PC-9 (cell line): ENCODE measurements around the gene PLA2G4A. TPM values are rescaled to one million over a fixed set of nuclear protein-coding genes. Genes with fewer than 3 reads are reported as not detected.

Source experiments
- BruUV-seq: library from RNA; stranded (reverse); fragments of 400-500 nt; replicated peaks from 2 replicates; lab custom pipeline; 2021; lab: Mats Ljungman, UMichigan
- CTCF ChIA-PET: fragments of 300-600 bp; sonication (Branson Sonifier 250); formaldehyde crosslinking; loops from one replicate; lab custom pipeline; 2022; ENCODE audit warnings: antibody characterized with exemption; lab: Charles Lee
- POLR2A ChIA-PET: fragments of 300-600 bp; sonication (Branson Sonifier 250); formaldehyde crosslinking; loops from one replicate; lab custom pipeline; 2022; ENCODE audit warnings: antibody characterized with exemption; ENCODE audit not compliant: unreplicated experiment; lab: Charles Lee
- DNase-seq, 2 experiments: peaks; one replicate each; pipeline versions ENCODE4 v3.0.0 to v3.0.0-alpha.2; 2015 to 2022; ENCODE audit warnings: mixed read lengths in 1 of 2
- H2AFZ ChIP-seq: fragments of 200-600 bp; sonication (generic); 2 replicates; pipeline ENCODE4 v1.8.1; 2017; ENCODE audit warnings: antibody characterized with exemption
- H3F3A ChIP-seq: fragments of 200-600 bp; sonication (generic); 2 replicates; pipeline ENCODE4 v1.8.1; 2017; ENCODE audit warnings: antibody characterized with exemption, mild to moderate bottlenecking, low read depth; ENCODE audit not compliant: insufficient read depth
- H3K27ac ChIP-seq: fragments of 200-600 bp; sonication (generic); 2 replicates; pipeline ENCODE4 v1.6.1; 2016; ENCODE audit warnings: mixed run types
- H3K27me3 ChIP-seq: fragments of 200-600 bp; sonication (generic); 2 replicates; pipeline ENCODE4 v1.6.1; 2016; ENCODE audit warnings: low read depth, mixed run types; ENCODE audit not compliant: insufficient read depth
- H3K36me3 ChIP-seq: fragments of 200-600 bp; sonication (generic); 2 replicates; pipeline ENCODE4 v1.6.1; 2016; ENCODE audit warnings: low read depth, mixed run types
- H3K4me1 ChIP-seq: fragments of 200-600 bp; sonication (generic); replicated peaks from 2 replicates; pipeline ENCODE4 v1.6.1; 2016; ENCODE audit warnings: mixed run types; ENCODE audit not compliant: insufficient read depth
- H3K4me2 ChIP-seq: fragments of 200-600 bp; sonication (generic); 2 replicates; pipeline ENCODE4 v1.6.1; 2017; ENCODE audit warnings: mixed run types
- H3K4me3 ChIP-seq: fragments of 200-600 bp; sonication (generic); 2 replicates; pipeline ENCODE4 v1.6.1; 2016; ENCODE audit warnings: mixed run types
- H3K79me2 ChIP-seq: fragments of 200-600 bp; sonication (generic); 2 replicates; pipeline ENCODE4 v1.6.1; 2017; ENCODE audit warnings: low read depth, mixed run types
- H3K9me2 ChIP-seq: fragments of 200-600 bp; sonication (generic); 2 replicates; pipeline ENCODE4 v1.8.1; 2017; ENCODE audit warnings: mild to moderate bottlenecking; ENCODE audit not compliant: insufficient read depth
- H3K9me3 ChIP-seq: fragments of 200-600 bp; sonication (generic); 2 replicates; pipeline ENCODE4 v1.8.1; 2016; ENCODE audit warnings: low read depth; ENCODE audit not compliant: insufficient read depth
- H4K20me1 ChIP-seq: fragments of 200-600 bp; sonication (generic); 2 replicates; pipeline ENCODE4 v1.8.1; 2017; ENCODE audit not compliant: insufficient read depth
- EZH2 ChIP-seq: fragments of 200-600 bp; sonication (generic); IDR thresholded peaks from 2 replicates; pipeline ENCODE4 v1.8.0; 2017; ENCODE audit warnings: antibody characterized with exemption, low read depth
- intact Hi-C: fragments of 100-400 bp; cut with micrococcal nuclease; formaldehyde crosslinking; loops from one replicate; pipeline ENCODE4 v1.10.0; 2022; ENCODE audit not compliant: unreplicated experiment
- total RNA-seq: library from RNA; stranded (reverse); gene quantifications from 2 replicates; pipeline ENCODE4 v1.2.3, GENCODE V29; 2021
- TF ChIP-seq, protein P1 (sequence below): fragments of 200-600 bp; sonication (generic); conservative IDR thresholded peaks from 2 replicates; pipeline ENCODE4 v1.6.1; 2017; ENCODE audit warnings: mixed run types, antibody characterized with exemption, mild to moderate bottlenecking, moderate library complexity

The PLA2G4A gene
- total RNA-seq, 1 experiment from 2014 or later: 3.3 TPM

- POLR2A ChIA-PET: no interaction called here
- Histone ChIP-seq H3K4me2 (no peak overlapping the region), H4K20me1 (no peaks in the 10 kb centered on the region), H3K36me3 (no peaks in the 10 kb centered on the region), H2AFZ (no peak overlapping the region), H3K27me3 (no peaks in the 10 kb centered on the region), H3K4me1 (no peaks in the 10 kb centered on the region), H3K9me3 (no peaks in the 10 kb centered on the region), H3K79me2 (no peaks in the 10 kb centered on the region), H3K4me3 (no peak overlapping the region), H3K27ac (no peak overlapping the region), H3F3A (no peaks in the 10 kb centered on the region), H3K9me2 (no peaks in the 10 kb centered on the region)
- BruUV-seq: no TSS peak
- CTCF ChIA-PET: no interaction called here
- TF ChIP-seq EZH2: no peak
- TF ChIP-seq, protein P1, sequence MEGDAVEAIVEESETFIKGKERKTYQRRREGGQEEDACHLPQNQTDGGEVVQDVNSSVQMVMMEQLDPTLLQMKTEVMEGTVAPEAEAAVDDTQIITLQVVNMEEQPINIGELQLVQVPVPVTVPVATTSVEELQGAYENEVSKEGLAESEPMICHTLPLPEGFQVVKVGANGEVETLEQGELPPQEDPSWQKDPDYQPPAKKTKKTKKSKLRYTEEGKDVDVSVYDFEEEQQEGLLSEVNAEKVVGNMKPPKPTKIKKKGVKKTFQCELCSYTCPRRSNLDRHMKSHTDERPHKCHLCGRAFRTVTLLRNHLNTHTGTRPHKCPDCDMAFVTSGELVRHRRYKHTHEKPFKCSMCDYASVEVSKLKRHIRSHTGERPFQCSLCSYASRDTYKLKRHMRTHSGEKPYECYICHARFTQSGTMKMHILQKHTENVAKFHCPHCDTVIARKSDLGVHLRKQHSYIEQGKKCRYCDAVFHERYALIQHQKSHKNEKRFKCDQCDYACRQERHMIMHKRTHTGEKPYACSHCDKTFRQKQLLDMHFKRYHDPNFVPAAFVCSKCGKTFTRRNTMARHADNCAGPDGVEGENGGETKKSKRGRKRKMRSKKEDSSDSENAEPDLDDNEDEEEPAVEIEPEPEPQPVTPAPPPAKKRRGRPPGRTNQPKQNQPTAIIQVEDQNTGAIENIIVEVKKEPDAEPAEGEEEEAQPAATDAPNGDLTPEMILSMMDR: no peak
- intact Hi-C loops: no loop called here
- no peak for DNase-seq
Measured at GRCh38 chr1:186782791-186783190, 46.0 kb upstream of the PLA2G4A start.

- no peak overlapping the region for H3K27ac ChIP-seq
- H3K4me2 ChIP-seq: no peak overlapping the region
- no peak overlapping the region for H3K4me3 ChIP-seq
- H3K27me3 ChIP-seq: no peaks in the 10 kb centered on the region
- ChIA-PET POLR2A (no interaction called here), CTCF (no interaction called here)
- no TSS peak for BruUV-seq
- H3K9me2 ChIP-seq: no peaks in the 10 kb centered on the region
- no peak for DNase-seq
- no peak for TF ChIP-seq EZH2
- TF ChIP-seq, protein P1: no peak
- H3K36me3 ChIP-seq: no peaks in the 10 kb centered on the region
- H3F3A ChIP-seq: no peaks in the 10 kb centered on the region
- H3K4me1 ChIP-seq: no peaks in the 10 kb centered on the region
- no peaks in the 10 kb centered on the region for H4K20me1 ChIP-seq
- H3K79me2 ChIP-seq: no peaks in the 10 kb centered on the region
- H2AFZ ChIP-seq: no peak overlapping the region
- no peaks in the 10 kb centered on the region for H3K9me3 ChIP-seq
- intact Hi-C loops: no loop called here
Measured at GRCh38 chr1:186783193-186783592, 45.6 kb upstream of the PLA2G4A start.

DNA sequence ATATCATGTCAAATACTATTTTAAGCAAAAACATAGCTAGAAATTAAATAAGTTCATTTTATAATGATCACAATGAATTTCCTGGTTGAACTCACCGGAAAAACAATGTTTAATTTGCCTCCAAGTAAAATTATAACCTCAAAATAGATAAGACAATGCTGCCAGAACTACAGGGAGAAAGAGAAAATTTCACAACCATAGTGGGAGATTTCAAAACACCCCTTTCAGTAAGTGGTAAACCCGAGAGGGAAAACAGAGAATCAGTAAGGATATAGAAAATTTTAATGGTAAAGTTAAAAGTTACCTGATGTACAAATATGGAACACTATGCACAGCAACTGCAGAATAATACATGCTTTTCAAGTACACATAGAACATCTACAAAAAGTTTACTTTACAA lies 43.2 kb upstream of the PLA2G4A start:
- Histone ChIP-seq H3K4me1 (no peaks in the 10 kb centered on the region), H3K36me3 (no peaks in the 10 kb centered on the region), H2AFZ (no peak overlapping the region), H3K4me2 (no peak overlapping the region), H3K79me2 (no peaks in the 10 kb centered on the region), H3F3A (no peaks in the 10 kb centered on the region), H3K9me3 (no peaks in the 10 kb centered on the region; the same call in 1 of the 2 replicates), H3K27ac (no peak overlapping the region), H4K20me1 (no peaks in the 10 kb centered on the region), H3K27me3 (no peaks in the 10 kb centered on the region), H3K4me3 (no peak overlapping the region), H3K9me2 (no peaks in the 10 kb centered on the region)
- ChIA-PET CTCF (no interaction called here), POLR2A (no interaction called here)
- no peak for DNase-seq
- intact Hi-C loops: no loop called here
- BruUV-seq: no TSS peak
- no peak for TF ChIP-seq EZH2
- TF ChIP-seq, protein P1: no peak
